Tibial nerve (tissue), 4 donors: ENCODE data around the gene ITPK1. TPM values are rescaled to one million over a fixed set of nuclear protein-coding genes. Genes with fewer than 3 reads are reported as not detected.

Experiments used
- DNase-seq, 2 donors: peaks; one replicate each; pipeline ENCODE4 v3.0.0-alpha.2; 2019; ENCODE audit warnings: low spot score in 2 of 2
- H3K27ac ChIP-seq, 4 donors: fragments of 200-600 bp; sonication (generic) in 3 of 4; one replicate each; pipeline ENCODE4 v1.5.1; 2017 to 2019; ENCODE audit warnings: mild to moderate bottlenecking in 1 of 4
- H3K27me3 ChIP-seq, 2 donors: fragments of 200-600 bp; sonication (generic) in 1 of 2; one replicate each; pipeline versions ENCODE4 v1.5.1 to v1.6.0; 2017 to 2019
- H3K36me3 ChIP-seq, 3 donors: fragments of 200-600 bp; sonication (generic); one replicate each; pipeline ENCODE4 v1.5.1; 2018 to 2019
- H3K4me1 ChIP-seq, 4 donors: fragments of 200-600 bp; sonication (generic) in 3 of 4; one replicate each; pipeline ENCODE4 v1.5.1; 2017 to 2019
- H3K4me3 ChIP-seq, 4 donors: fragments of 200-600 bp; sonication (generic) in 3 of 4; one replicate each; pipeline ENCODE4 v1.5.1; 2017 to 2019; ENCODE audit warnings: mild to moderate bottlenecking in 1 of 4, moderate library complexity in 1 of 4
- H3K9me3 ChIP-seq, 4 donors: fragments of 200-600 bp; sonication (generic) in 3 of 4; one replicate each; pipeline ENCODE4 v1.5.1; 2017 to 2019
- EP300 ChIP-seq, 2 donors: sonication (generic); formaldehyde crosslinking; IDR thresholded peaks; one replicate each; pipeline ENCODE4 v1.6.1; 2017; ENCODE audit warnings: antibody characterized with exemption in 2 of 2, mild to moderate bottlenecking in 1 of 2
- POLR2A ChIP-seq, 2 donors: fragments of 450-650 bp; IDR thresholded peaks; one replicate each; pipeline ENCODE4 v1.6.1; 2017; ENCODE audit warnings: antibody characterized with exemption in 2 of 2, mild to moderate bottlenecking in 2 of 2, moderate library complexity in 2 of 2
- WGBS, 2 donors: methylation state at CpG; one replicate each; pipeline ENCODE4 v1.1.5; 2018; 5-methylcytosine and 5-hydroxymethylcytosine counted together
- total RNA-seq, 4 donors: library from RNA; depleted of rRNA; stranded (reverse); fragments of >200 nt; gene quantifications; one replicate each; pipeline ENCODE4 v1.1.0, GENCODE V29; 2016
- TF ChIP-seq, protein P1 (sequence below), 5 experiments: fragments of 200-600 bp in 3 of 5; fragments of 450-650 bp in 2 of 5; sonication (generic) in 3 of 5; IDR thresholded peaks; one replicate each; pipeline ENCODE4 v1.5.1; 2016 to 2019; ENCODE audit warnings: antibody characterized with exemption in 5 of 5, mild to moderate bottlenecking in 3 of 5, moderate library complexity in 2 of 5

The ITPK1 gene
- total RNA-seq, 4 donors from 2014 or later: 67.4 to 121 (median 92.5) TPM

DNA sequence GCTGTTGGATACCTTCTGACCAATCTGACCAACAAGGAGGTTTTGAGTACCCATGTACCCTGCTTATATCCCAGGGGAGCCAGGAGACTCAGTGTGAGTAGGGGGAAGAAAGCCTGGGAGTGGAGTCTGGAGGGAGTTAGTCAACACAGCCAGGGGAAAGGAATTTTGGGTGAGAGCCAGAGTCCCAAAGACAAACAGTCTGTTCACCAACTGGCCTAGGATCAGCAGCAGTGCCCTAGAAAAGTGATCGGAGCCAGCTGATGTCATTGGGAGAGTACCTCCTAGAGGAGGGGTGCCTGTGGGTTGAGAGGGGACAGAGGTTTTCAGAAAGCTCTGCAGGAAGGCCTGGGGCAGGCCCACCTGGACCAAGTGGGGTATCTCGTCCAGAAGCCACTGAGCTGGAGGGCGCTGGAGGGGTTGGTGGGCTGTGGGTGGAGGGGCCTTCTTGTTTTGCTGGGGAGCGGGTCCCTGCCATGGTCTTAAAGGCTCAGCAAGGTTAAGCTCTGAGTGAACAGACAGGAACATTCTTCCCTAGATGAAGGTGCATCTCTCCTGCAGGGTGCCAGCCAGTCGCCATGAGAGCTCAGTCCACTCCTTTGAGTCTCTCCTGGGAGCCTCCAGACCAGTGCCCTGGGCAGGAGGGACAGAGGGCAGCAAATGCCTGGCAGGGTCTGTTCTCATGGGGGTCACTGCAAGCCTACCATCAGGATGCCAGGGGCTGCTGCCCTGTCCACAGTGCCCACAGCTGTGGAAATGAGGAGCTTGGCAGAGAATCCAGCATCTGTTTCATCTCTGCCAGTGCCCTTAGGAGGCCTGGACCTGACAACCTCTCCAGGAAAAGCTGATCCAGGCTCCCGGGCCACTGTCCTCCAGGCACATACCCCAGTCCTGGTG lies 129.2 kb downstream of the ITPK1 start:
- WGBS, 2 donors: 55 to 58% methylated on average over 6 of the region's 6 CpGs
- no peaks in the 10 kb centered on the region for H3K9me3 ChIP-seq
- H3K27ac ChIP-seq: peak overlapping the region; percentile 2 to 83 (median 48)
- no peaks in the 10 kb centered on the region for H3K27me3 ChIP-seq
- no peak overlapping the region for H3K4me3 ChIP-seq
- peaks cover 0 to 70% (median 42%) of the 10 kb centered on the region in 4 donors for H3K4me1 ChIP-seq
- DNase-seq: no peak
- H3K36me3 ChIP-seq: peaks cover 0 to 25% (median 0%) of the 10 kb centered on the region in 3 donors
- TF ChIP-seq EP300 (IDR thresholded peaks at IDR 0.05) (peak in 1 of 2 donors; percentile 60), POLR2A (IDR thresholded peaks at IDR 0.05) (no peak)

DNA sequence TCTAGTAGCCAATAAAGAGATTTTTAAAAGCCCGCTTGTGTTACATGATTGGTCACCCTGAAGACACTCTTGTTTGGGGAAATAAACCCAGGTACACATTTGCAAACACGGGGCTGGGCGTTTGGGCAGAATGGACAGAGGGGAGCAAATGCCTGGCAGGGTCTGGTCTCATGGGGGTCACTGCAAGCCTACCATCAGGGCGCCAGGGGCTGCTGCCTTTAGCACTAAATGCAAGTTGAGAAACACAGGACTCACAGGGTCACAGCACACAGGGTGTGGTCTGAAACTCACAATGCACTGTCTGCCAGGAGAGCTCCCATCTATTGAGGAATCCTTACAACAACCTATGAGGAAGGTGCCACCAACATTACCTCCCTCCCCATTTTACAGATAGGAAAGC lies 130.2 kb downstream of the ITPK1 start:
- no peaks in the 10 kb centered on the region for H3K27me3 ChIP-seq
- no peak overlapping the region for H3K4me3 ChIP-seq
- H3K9me3 ChIP-seq: no peaks in the 10 kb centered on the region
- no peak for DNase-seq
- peak overlapping the region; percentile 1 to 83 (median 48) for H3K27ac ChIP-seq
- H3K4me1 ChIP-seq: peaks cover 0 to 60% (median 34%) of the 10 kb centered on the region in 4 donors
- 84 to 93% methylated on average over 4 of the region's 4 CpGs for WGBS, 2 donors
- TF ChIP-seq POLR2A (IDR thresholded peaks at IDR 0.05) (no peak), EP300 (IDR thresholded peaks at IDR 0.05) (no peak)
- peaks cover 0 to 31% (median 0%) of the 10 kb centered on the region in 3 donors for H3K36me3 ChIP-seq

DNA sequence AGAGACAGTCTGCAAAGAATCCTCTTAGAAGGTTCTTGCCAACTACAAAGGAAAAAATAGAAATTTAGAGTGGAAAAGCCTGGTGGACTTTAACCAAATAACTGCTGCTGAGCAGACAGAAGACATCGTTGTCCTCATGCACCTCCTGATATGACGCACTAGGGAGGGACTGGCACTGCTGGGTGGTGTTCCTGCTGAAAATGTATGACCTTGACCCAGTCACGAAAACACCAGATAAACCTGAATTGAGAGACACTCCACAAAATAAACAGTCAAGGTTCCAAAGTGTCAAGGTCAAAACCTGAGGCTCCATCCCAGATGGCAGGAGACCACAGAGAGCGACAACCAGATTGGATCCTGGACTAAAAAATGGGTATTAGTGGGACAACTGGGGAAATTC lies 130.8 kb downstream of the ITPK1 start:
- Histone ChIP-seq H3K4me3 (no peak overlapping the region), H3K27me3 (no peaks in the 10 kb centered on the region), H3K36me3 (peaks cover 0 to 31% (median 0%) of the 10 kb centered on the region in 3 donors), H3K4me1 (peaks cover 0 to 55% (median 29%) of the 10 kb centered on the region in 4 donors), H3K9me3 (no peaks in the 10 kb centered on the region), H3K27ac (peak overlapping the region in 1 of 4 donors; percentile 76)
- 68 to 77% methylated on average over 4 of the region's 4 CpGs for WGBS, 2 donors
- TF ChIP-seq, protein P1, sequence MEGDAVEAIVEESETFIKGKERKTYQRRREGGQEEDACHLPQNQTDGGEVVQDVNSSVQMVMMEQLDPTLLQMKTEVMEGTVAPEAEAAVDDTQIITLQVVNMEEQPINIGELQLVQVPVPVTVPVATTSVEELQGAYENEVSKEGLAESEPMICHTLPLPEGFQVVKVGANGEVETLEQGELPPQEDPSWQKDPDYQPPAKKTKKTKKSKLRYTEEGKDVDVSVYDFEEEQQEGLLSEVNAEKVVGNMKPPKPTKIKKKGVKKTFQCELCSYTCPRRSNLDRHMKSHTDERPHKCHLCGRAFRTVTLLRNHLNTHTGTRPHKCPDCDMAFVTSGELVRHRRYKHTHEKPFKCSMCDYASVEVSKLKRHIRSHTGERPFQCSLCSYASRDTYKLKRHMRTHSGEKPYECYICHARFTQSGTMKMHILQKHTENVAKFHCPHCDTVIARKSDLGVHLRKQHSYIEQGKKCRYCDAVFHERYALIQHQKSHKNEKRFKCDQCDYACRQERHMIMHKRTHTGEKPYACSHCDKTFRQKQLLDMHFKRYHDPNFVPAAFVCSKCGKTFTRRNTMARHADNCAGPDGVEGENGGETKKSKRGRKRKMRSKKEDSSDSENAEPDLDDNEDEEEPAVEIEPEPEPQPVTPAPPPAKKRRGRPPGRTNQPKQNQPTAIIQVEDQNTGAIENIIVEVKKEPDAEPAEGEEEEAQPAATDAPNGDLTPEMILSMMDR (IDR thresholded peaks at IDR 0.05): no peak
- TF ChIP-seq EP300 (IDR thresholded peaks at IDR 0.05) (no peak), POLR2A (IDR thresholded peaks at IDR 0.05) (no peak)
- no peak for DNase-seq

DNA sequence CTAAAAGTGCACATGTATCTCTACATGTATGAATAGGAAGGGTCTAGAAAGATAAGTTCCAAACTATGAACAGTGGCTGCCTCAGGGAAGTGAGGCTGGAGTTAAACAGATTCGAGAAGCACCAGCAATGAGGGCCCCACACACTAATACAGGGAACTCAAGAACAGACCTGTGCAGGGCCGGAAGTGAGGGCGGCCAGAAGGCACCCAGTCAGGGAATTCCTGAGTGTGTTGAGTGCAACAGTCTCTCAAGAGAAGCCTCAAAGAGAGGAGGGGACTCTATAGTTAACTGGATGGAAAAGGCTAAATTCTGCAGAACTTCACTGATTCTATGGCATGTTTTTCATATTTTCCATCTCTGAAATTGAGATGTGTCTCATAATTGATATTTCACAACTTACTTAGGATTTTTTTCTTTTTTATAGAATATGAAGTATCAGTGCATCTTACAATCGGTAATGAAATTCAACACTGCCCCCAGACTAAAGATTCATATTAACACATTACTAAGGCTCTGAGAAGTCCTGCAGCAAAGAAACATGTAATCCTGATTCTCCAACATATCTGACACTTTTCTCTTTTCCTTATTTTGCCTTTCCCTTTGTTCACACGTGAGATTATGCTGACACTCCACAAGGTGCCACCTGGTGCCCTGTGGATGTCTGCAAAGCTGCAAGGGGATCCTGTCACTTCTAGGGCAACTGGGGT lies 131.5 kb downstream of the ITPK1 start:
- H3K9me3 ChIP-seq: peaks cover 0 to under 1% (median 0%) of the 10 kb centered on the region in 4 donors
- H3K4me1 ChIP-seq: peaks cover 0 to 50% (median 28%) of the 10 kb centered on the region in 4 donors
- H3K27me3 ChIP-seq: no peaks in the 10 kb centered on the region
- H3K27ac ChIP-seq: no peak overlapping the region
- TF ChIP-seq POLR2A (IDR thresholded peaks at IDR 0.05): no peak
- TF ChIP-seq, protein P1 (IDR thresholded peaks at IDR 0.05): no peak
- no peak for TF ChIP-seq EP300 (IDR thresholded peaks at IDR 0.05)
- H3K4me3 ChIP-seq: no peak overlapping the region
- peaks cover 0 to 33% (median 0%) of the 10 kb centered on the region in 3 donors for H3K36me3 ChIP-seq
- DNase-seq: no peak
- WGBS, 2 donors: 70 to 72% methylated on average over 5 of the region's 5 CpGs

DNA sequence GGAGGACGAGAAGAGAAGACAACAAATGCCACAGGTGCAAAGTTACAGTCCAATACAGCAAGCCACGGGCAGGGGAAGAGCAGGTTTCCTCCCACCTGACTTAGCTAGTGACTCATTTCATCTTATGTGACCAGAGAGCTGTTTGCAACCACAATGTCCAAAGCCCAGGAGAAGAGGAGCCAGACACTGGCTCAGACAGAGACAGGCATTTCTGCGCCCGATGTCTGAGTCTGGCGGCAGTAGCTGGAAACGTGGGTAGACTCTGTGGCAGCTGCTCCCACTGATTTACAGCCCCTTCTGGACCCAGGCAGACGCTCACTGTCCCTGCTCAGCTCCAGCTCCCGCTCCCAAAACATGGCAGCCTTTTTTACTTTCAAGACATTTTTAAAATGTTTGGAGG lies 132.8 kb downstream of the ITPK1 start:
- H3K27ac ChIP-seq: peak overlapping the region in 2 of 4 donors; percentile 42 to 53
- H3K4me1 ChIP-seq: peaks cover 0 to 41% (median 25%) of the 10 kb centered on the region in 4 donors
- no peak overlapping the region for H3K4me3 ChIP-seq
- WGBS, 2 donors: 57 to 70% methylated on average over 8 of the region's 8 CpGs
- H3K36me3 ChIP-seq: peaks cover 0 to 45% (median 0%) of the 10 kb centered on the region in 3 donors
- peaks cover 0 to 12% (median 0%) of the 10 kb centered on the region in 4 donors for H3K9me3 ChIP-seq
- no peak for TF ChIP-seq POLR2A (IDR thresholded peaks at IDR 0.05)
- TF ChIP-seq, protein P1 (IDR thresholded peaks at IDR 0.05): no peak
- no peak for TF ChIP-seq EP300 (IDR thresholded peaks at IDR 0.05)
- no peak for DNase-seq
- no peaks in the 10 kb centered on the region for H3K27me3 ChIP-seq
